GM19238 (cell line): ENCODE measurements around the gene GOLIM4.

Source experiments
- DNase-seq: peaks from one replicate; pipeline ENCODE4 v3.0.0; 2011; ENCODE audit warnings: low spot score; ENCODE audit not compliant: insufficient read length

GOLIM4 gene

DNA sequence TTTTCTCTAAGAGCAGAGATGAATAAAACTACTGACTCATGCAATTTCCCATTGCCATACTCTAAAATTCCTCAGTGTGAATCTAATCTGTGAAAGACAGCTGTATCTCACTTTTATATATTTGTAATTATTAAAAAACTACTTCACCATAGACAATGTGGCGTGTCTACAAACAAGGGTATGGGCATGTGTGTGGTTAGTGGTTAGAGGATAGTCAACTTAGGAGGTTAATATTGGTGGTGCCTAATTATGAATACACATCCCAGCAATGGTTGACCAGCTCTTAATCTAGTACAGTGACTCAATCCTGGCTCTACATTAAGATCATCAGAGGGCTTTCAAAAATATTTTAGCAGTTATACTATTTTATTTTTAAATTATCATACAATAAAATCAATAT lies 94.5 kb downstream of the GOLIM4 start:
- no peak for DNase-seq

DNA sequence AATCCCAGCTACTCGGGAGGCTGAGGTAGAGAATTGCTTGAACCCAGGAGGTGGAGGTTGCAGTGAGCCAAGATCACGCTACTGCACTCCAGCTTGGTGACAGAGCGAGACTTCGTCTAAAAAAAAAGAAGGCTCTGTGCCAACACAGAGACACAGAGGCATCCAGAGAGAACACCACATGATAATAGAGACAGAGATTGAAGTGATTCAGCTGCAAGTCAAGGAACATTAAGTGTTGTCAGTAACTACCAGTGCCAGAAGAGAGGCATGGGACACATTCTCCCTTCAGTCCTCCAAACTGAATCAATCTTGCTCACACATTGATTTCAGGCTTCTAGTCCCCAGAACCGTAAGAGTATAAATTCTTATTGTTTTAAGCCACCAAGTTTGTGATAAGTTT lies 97.5 kb downstream of the GOLIM4 start:
- no peak for DNase-seq

DNA sequence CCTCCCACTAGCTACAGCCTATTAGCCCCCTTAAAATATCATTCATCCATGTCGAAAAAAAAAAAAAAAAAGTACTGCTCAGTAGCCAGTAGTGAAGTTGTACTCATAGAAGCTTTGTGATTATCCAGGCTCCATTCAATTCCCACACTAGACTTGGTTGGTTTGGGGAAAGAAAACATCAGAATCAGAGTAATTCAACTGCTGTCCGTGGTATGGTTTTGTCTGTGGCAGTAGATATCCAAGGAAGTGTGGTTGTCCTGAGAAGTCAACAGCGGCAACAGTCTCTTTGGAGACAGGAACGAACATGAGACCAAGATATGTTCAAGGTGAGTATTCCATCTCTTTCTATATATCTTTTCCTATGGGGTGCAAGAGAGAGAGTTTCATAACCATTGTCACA lies 99.2 kb downstream of the GOLIM4 start:
- no peak for DNase-seq

DNA sequence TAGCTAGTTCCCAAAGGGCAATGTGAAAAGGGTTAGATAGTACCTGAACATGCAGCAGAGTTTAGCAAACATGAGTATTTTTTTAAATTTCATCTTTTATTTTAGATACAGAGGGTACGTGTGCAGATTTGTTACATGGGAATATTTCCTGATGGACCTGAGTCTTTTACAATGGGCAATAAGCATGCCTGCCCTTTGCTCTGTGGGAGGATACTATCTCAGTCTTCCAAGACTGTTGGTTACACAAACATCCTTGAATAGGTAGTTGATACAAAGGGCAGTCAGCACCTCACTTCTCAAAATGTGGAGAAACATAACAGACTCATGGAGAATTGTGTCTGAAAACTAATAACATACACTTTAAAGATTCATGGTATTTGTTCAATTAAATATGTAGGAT lies 103.3 kb downstream of the GOLIM4 start:
- no peak for DNase-seq

DNA sequence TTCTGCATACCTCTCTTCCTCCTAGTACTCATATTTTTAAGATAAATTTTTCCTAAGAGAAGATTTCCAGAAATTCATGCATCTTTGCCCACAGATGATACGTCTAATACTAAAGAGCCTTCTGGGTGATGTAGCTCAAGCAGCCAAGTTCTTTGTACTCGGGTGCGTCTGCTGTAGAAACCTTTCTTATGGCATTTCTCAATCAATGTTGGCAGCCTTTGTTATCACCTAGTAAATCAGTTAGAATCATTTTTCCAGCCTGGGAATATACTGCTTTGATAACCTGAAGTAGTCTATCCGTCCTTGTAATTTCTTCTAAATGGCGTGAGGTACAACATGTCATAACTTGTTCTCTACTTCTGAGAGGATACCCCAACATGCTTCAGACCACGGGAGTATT lies 104.5 kb downstream of the GOLIM4 start:
- no peak for DNase-seq

DNA sequence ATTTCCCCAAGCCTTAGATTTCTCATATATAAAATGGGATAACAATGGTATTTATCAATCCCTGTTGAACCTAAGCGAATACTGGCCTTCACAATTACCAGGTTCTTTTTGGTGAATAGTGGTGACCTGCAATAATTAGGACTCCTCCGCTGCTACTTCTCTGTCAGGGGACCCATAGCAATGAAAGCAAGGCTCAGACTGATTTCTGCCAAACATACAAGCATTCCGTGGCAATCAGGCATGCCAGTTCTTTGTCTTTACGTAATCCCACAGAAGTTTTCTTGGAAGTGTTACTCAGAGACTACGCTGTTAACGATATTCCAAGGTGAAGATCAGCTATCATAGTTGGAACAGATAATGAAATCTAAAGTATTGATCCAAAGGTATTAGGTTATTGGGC lies 105.7 kb downstream of the GOLIM4 start:
- no peak for DNase-seq

DNA sequence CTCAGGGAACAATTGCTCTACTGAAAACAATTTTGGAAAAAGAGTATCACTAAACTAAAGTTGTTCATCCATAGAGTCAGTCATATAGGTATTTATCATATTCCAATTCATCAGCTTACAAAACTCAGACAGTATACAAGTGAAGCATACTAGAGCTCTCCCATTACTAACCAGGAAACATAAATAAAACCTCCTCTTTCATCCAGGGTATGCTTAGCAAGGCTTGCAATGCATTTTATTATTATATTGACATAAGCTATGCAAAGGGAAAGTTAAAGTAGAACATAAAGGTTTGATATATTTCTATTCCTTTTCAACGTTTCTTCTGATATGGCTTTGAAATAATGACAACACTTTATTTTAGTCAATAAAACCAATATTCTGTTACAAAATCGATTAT lies 106.7 kb downstream of the GOLIM4 start:
- no peak for DNase-seq

DNA sequence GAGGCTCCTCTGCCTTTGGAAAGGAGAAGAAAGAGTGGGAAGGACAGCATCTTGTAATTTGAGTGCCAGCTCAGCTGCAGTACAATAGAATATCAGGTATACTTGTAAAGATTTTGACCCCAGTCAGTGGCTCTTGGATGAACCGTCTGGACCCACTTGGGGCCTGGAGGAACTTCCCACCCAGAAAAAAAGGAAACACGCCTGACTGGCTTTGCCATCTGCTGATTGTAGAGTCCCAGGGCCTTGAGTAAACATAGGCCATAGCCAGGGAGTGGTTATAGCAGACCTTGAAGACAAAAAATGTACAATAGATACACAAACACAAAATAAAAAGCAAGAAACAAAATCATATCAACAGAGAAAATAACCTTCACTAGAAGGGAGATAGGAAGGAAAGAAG lies 112.1 kb downstream of the GOLIM4 start:
- no peak for DNase-seq

DNA sequence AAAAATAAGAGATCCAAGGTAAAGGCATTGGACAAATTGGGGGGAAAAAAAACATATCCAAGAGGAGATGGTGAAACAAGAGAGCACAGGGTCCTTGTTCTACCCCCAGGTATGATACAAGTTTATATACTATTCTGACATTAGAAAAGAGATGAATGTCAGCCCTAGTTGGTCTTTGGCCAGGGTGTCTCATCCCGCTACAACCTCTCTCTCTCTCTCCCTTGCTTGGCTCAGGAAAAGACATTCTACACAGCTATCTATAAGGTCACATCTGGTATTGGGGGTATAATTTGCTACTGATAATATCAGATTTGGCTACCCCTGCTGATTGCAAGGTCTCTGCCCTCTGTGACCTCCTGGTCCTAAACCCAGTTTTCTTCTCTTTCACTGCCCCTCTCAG lies 117.2 kb downstream of the GOLIM4 start:
- DNase-seq = no peak

DNA sequence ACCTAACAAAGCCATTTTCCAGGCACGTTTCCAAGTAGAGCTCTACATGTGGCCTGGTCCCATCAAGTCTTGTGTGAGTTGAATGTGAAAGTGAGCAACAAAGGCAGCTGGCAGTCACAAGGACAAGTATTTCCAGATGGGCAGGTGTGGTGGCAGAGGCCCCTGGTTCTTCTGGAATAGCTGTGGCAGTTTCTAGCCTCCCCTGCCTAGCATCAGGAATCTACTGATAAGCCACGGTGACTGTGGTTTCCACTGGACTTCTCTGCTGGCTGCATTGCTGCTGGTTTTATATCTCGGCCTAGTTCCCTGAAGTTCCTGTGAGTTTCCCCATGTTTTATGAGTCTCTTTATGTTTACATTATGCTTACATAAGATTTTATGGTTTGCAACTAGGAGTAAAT lies 117.7 kb downstream of the GOLIM4 start:
- DNase-seq = no peak

DNA sequence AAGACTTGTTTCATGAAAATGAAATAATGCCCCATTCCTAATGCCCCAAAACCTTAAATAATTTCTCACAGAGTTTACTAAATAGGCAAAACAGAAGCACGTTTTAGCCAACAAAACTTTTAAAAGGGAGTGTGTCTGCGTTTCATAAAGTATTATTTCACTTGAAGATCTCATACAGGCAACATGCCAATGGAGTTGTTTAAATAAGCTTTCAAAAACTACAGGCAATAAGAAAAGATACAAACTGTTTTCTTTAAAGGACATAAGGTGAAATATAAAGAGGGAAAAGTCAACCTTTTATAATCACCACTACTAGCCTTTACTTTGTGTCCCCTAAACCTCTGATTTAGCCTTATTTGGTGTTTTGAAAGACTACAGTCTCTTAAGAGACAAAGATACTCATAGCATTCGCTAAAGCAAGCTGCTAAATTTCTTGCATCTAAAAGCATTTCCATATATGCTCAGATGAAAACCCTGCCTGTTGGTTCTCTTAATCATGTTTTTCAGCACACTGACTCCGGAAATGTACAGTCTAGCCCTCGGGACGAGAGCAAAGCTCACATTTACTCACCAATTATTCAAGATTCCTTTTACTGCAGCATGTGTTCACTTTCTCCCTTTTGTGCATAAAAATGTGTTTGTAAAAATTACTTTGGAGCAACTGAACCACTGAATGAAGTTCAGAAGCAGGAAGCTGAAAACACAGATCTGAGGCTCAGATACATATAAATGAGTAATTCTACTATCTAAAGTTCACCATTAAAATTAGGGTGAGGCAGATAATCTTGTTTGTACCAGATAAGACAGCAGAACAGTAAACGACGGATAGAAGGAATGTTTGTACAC lies 119.0 kb downstream of the GOLIM4 start:
- DNase-seq = no peak

DNA sequence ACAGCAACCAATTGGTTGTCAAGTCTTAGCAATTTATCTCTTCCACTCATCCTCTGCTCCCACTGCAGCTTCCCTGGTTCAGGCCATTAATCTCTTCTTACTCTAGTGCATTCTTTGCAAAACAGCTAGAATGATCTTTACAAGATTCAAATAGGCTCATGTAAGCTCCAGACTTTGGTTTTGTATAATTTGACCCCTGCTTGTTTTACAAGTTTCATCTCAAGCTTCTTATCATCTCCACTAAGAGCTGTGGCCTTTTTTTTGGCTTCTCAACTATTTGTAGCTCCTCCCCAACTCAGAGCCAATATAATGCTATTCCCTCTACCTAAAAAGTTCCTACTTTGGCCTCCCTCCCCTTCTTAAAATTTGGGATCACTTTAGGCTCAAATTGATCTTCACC lies 121.8 kb downstream of the GOLIM4 start:
- DNase-seq = no peak

DNA sequence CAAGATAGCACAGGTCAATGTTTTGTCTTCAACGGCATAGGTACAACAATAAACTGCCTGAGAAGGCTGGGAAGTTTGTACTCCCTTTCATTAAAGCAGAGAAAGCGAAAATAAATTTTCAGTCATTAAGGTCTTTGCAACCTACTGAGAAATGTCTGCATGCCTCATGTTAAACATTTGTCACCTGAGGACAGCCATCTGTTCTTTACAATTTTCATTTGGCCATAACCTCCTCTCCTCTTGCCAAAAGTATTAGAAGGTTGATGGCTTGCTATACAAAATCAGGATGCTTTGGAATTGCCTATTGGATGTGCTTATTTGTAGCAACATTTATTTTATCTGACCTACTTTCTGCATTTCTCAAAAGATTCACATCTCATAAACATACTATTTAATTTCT lies 122.7 kb downstream of the GOLIM4 start:
- no peak for DNase-seq

DNA sequence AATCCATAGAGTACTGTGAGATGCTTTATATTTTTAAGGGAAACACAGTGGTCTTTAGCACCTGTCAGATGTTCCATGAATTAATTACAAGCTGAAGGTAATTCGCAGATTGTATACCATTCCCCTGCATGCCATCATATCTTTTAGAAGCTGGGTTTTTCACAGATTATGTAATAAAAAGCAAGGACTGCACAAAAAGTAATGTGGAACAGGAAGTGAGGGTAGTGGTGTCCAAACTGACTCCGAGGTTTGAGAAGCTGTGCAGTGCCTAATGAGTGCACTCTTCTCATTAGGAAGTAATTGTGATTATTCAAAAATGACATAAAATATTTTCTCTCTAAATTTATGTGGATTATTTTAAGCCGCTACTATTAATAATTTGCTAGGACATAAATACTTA lies 123.2 kb downstream of the GOLIM4 start:
- no peak for DNase-seq

DNA sequence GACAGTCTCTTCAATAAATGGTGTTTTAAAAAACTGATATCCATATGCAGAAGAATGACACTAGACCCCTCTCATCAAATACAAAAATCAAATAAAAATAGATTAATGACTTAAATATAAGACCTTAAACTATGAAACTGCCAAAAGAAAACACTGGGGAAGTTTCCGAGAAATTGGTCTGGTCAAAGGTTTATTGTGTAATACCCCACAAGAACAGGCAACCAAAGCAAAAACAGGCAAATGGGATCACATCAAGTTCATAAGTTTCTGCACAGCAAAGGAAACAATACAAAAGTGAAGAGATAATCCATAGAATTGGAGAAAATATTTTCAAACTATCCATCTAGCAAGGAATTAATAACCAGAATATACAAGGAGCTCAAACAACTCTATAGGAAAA lies 126.2 kb downstream of the GOLIM4 start:
- no peak for DNase-seq

DNA sequence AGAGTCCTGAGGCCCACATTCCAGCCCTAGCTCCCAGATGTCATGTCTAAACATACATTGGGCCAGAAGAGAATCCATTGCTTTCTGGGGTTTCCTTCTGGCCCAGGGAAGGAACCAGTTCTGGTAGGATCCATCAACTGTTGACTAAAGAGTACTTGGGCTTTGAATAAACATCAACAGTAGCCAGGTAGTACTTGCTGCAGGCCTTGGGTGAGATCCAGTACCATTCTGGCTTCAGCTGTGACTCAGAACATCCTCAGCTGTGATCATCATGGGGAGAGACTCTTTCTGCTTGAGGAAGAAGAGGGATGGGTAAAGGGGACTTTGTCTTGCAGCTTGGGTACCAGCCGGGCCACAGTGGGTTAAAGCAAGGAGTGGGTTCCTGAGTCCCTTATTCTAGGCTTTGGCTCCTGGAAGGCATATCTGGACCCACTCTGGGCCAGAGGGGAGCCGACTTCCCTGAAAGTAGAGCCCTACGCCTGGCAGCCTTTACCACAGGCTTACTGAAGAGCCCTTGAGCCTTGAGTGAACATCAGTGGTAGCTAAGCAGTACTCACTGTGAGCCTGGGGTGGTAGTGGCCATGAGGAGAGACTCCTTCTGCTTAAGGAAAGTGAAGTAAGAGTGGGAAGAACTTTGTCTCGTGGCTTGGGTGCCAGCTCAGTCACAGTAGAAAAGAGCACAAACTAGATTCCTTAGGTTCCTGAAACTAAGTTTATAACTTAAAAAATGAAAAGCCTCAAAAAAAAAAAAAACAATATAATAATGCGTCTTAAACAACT lies 128.3 kb downstream of the GOLIM4 start:
- no peak for DNase-seq
